ENCODE results near the gene BCORL1. TPM values are rescaled to one million over a fixed set of nuclear protein-coding genes. Genes with fewer than 3 reads are reported as not detected.

BCORL1 gene
- total and polyA plus RNA-seq, 2 donors (not counting 3 experiments of a cell fraction or from before 2014, with no cell fraction given), result 1.8 to 13.1 TPM

GRCh38 chrX:130083656-130084382 lies 101.4 kb downstream of the BCORL1 start:
- dilution Hi-C loops (cut with MboI; ENCODE audit: extremely low pct_ligation_motif_present, low sequenced_read_pairs), result no loop called here
- H3K27ac ChIP-seq (ENCODE audit: insufficient read depth, low read depth, low read length), result no peak overlapping the region
- intact Hi-C loops (cut with micrococcal nuclease), result loop anchor here (2.0 kb wide), 1 partner anchor 83 kb away; no protein-coding TSS in a partner anchor
- H3K4me2 ChIP-seq (ENCODE audit: insufficient read depth, low read length), result no peak overlapping the region
- no peak overlapping the region for H3K4me3 ChIP-seq (replicated peaks in 1 of 3; ENCODE audit: insufficient read depth in 1 of 3, low read depth in 1 of 3, low read length in 3 of 3)
- TF ChIP-seq JUN (IDR thresholded peaks at IDR 0.05; ENCODE audit: borderline replicate concordance, insufficient read depth, insufficient read length, low read depth) (no peak), GATA2 (IDR thresholded peaks at IDR 0.05; ENCODE audit: insufficient read depth, insufficient read length, low read depth, low read length) (no peak), POLR2A (IDR thresholded peaks at IDR 0.05; ENCODE audit: low read depth, low read length) (no peak), POLR2AphosphoS5 (IDR thresholded peaks at IDR 0.05; ENCODE audit: insufficient read depth, low read depth, low read length) (no peak), CTCF (IDR thresholded peaks at IDR 0.05; ENCODE audit: extremely low read depth in 1 of 2, insufficient read depth in 1 of 2, low read depth in 1 of 2, low read length in 2 of 2) (no peak)
- TF ChIP-seq, protein P1, sequence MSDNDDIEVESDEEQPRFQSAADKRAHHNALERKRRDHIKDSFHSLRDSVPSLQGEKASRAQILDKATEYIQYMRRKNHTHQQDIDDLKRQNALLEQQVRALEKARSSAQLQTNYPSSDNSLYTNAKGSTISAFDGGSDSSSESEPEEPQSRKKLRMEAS (IDR thresholded peaks at IDR 0.05; ENCODE audit: insufficient read depth, insufficient read length), result no peak
- no peak overlapping the region for H3K9ac ChIP-seq (replicated peaks; ENCODE audit: extremely low read depth, insufficient read depth, low read length)
- FAIRE-seq, result no peak
- ChIA-PET POLR2A (no interaction called here), CTCF (interaction anchor here (2.5 kb wide), 1 partner anchor 36 kb away, joined by 24 read pairs; no protein-coding TSS in a partner anchor)
- H3K79me2 ChIP-seq (ENCODE audit: control insufficient read depth, insufficient read depth, low read length), result peaks cover 41% of the 10 kb centered on the region
- no peaks in the 10 kb centered on the region for H3K27me3 ChIP-seq (ENCODE audit: control insufficient read depth in 2 of 2, insufficient read depth in 2 of 2, low read length in 2 of 2)
- no peak for DNase-seq (ENCODE audit: low read depth, low spot score)
- H3K9me1 ChIP-seq (replicated peaks; ENCODE audit: control insufficient read depth, extremely low read depth, insufficient read depth, low read length), result no peaks in the 10 kb centered on the region
- no peaks in the 10 kb centered on the region for H4K20me1 ChIP-seq (replicated peaks; ENCODE audit: control insufficient read depth, extremely low read depth, insufficient read depth, low read length)
- no TSS peak for BruUV-seq (replicated peaks)
- peaks cover 0 to 3% of the 10 kb centered on the region in 2 experiments for H3K36me3 ChIP-seq (ENCODE audit: control insufficient read depth in 2 of 2, extremely low read depth in 1 of 2, insufficient read depth in 2 of 2, low read length in 2 of 2)
- H2AFZ ChIP-seq (ENCODE audit: low read depth, low read length), result no peak overlapping the region
- H3K4me1 ChIP-seq (ENCODE audit: control insufficient read depth, extremely low read depth, insufficient read depth, low read length), result peaks cover 42% of the 10 kb centered on the region
- no peaks in the 10 kb centered on the region for H3K9me3 ChIP-seq (replicated peaks; ENCODE audit: control insufficient read depth, insufficient read depth, low read length)

All from endothelial cell of umbilical vein (primary cell).